Activated B cell treated with CpG ODN at 0.5 μM for 24 hours (primary cell): ENCODE measurements around the gene STRADA. TPM values are rescaled to one million over a fixed set of nuclear protein-coding genes. Genes with fewer than 3 reads are reported as not detected.

Source experiments
- ATAC-seq: fragments of 200-7000 bp; cut with Tn5 transposase; one replicate; pipeline ENCODE4 v1.10.0; 2021; ENCODE audit warnings: low read depth, mild to moderate bottlenecking, moderate library complexity
- CTCF ChIA-PET: fragments of 350-600 bp; sonication (Branson Sonifier 250); formaldehyde crosslinking; loops from one replicate; lab custom pipeline; 2021; ENCODE audit warnings: antibody characterized with exemption; lab: Charles Lee
- POLR2A ChIA-PET: fragments of 350-600 bp; sonication (Branson Sonifier 250); formaldehyde crosslinking; loops from one replicate; lab custom pipeline; 2021; ENCODE audit warnings: antibody characterized with exemption; lab: Charles Lee
- DNase-seq: peaks from one replicate; pipeline ENCODE4 v3.0.0; 2022
- H3K27ac Mint-ChIP-seq: one replicate; pipeline ENCODE4 v1.8.0; 2020; ENCODE audit warnings: mixed read lengths
- H3K27me3 Mint-ChIP-seq: one replicate; pipeline ENCODE4 v1.8.0; 2021; ENCODE audit warnings: mixed read lengths
- H3K36me3 Mint-ChIP-seq: one replicate; pipeline ENCODE4 v1.8.0; 2021; ENCODE audit warnings: low read depth, mixed read lengths
- H3K4me1 Mint-ChIP-seq: one replicate; pipeline ENCODE4 v1.8.0; 2021; ENCODE audit warnings: mixed read lengths
- H3K4me3 Mint-ChIP-seq: one replicate; pipeline ENCODE4 v1.8.0; 2020; ENCODE audit warnings: mild to moderate bottlenecking, mixed read lengths
- H3K9me3 Mint-ChIP-seq: one replicate; pipeline ENCODE4 v1.8.0; 2020; ENCODE audit warnings: mixed read lengths
- intact Hi-C: fragments of 100-400 bp; cut with micrococcal nuclease; formaldehyde crosslinking; loops from one replicate; pipeline ENCODE4 v1.15.1; 2024
- total RNA-seq: library from RNA; stranded (reverse); gene quantifications from 2 replicates; pipeline ENCODE4 v1.2.3, GENCODE V29; 2022
- TF ChIP-seq, protein P1 (sequence below): fragments of 200-600 bp; IDR thresholded peaks from one replicate; pipeline ENCODE4 v1.8.0; 2022; ENCODE audit warnings: antibody characterized with exemption, mild to moderate bottlenecking

STRADA gene
- total RNA-seq, 1 donor from 2014 or later = 80.2 TPM

DNA sequence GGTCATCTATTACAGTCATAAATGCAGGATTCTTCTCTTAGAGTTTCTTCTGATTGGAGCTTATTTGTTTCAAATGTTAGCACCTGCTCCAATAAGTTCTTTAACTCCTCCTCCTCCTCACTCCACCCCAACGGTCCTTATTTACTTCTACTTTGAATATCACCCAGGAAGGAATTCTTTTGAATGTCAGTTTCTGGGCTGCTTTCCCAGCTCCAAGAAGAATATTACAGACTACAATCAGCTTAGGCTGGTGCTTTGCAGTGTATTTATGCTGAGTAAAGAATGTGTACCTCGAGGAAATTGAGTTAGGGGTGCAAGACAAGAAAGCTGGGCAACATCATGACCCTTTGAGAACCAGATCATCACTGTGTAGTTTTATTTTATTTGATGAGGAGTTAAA is 88.5 kb downstream of the STRADA start:
- TF ChIP-seq, protein P1, sequence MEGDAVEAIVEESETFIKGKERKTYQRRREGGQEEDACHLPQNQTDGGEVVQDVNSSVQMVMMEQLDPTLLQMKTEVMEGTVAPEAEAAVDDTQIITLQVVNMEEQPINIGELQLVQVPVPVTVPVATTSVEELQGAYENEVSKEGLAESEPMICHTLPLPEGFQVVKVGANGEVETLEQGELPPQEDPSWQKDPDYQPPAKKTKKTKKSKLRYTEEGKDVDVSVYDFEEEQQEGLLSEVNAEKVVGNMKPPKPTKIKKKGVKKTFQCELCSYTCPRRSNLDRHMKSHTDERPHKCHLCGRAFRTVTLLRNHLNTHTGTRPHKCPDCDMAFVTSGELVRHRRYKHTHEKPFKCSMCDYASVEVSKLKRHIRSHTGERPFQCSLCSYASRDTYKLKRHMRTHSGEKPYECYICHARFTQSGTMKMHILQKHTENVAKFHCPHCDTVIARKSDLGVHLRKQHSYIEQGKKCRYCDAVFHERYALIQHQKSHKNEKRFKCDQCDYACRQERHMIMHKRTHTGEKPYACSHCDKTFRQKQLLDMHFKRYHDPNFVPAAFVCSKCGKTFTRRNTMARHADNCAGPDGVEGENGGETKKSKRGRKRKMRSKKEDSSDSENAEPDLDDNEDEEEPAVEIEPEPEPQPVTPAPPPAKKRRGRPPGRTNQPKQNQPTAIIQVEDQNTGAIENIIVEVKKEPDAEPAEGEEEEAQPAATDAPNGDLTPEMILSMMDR = no peak
- H3K36me3 Mint-ChIP-seq = peaks cover 53% of the 10 kb centered on the region
- ChIA-PET POLR2A (no interaction called here), CTCF (no interaction called here)
- ATAC-seq (no peak), DNase-seq (no peak)
- H3K4me3 Mint-ChIP-seq = no peak overlapping the region
- intact Hi-C loops = no loop called here
- H3K4me1 Mint-ChIP-seq = peaks cover 7% of the 10 kb centered on the region
- no peaks in the 10 kb centered on the region for H3K9me3 Mint-ChIP-seq
- no peak overlapping the region for H3K27ac Mint-ChIP-seq
- no peaks in the 10 kb centered on the region for H3K27me3 Mint-ChIP-seq

Other genes starting within 250 kb of the STRADA start
- gene KCNH6, start 218.4 kb downstream of the STRADA start, total RNA-seq = not detected in 2 replicates
- gene DCAF7, start 191.3 kb downstream of the STRADA start, total RNA-seq = 91.9 and 103 TPM in 2 replicates
- 19.1 and 23.5 TPM in 2 replicates for gene TACO1, start 140.9 kb downstream of the STRADA start, total RNA-seq
- gene MAP3K3, start 119.4 kb downstream of the STRADA start, total RNA-seq = 32.5 and 32.9 TPM in 2 replicates
- gene LIMD2, start 41.7 kb downstream of the STRADA start, total RNA-seq = 404 and 421 TPM in 2 replicates
- gene CCDC47, start 31.8 kb upstream of the STRADA start, total RNA-seq = 41.4 and 47.6 TPM in 2 replicates
- gene DDX42, start 32.4 kb upstream of the STRADA start, total RNA-seq = 132 and 160 TPM in 2 replicates
- 157 TPM in 2 replicates for gene PSMC5, start 85.6 kb upstream of the STRADA start, total RNA-seq
- 82.0 and 85.1 TPM in 2 replicates for gene FTSJ3, start 85.9 kb upstream of the STRADA start, total RNA-seq
- 114 and 117 TPM in 2 replicates for gene SMARCD2, start 100.9 kb upstream of the STRADA start, total RNA-seq
- gene CSH2, start 131.9 kb upstream of the STRADA start, total RNA-seq = not detected in 2 replicates
- not detected in 2 replicates for gene GH2, start 140.1 kb upstream of the STRADA start, total RNA-seq
- gene CSH1, start 154.8 kb upstream of the STRADA start, total RNA-seq = not detected in 2 replicates
- not detected in 2 replicates for gene CSHL1, start 169.5 kb upstream of the STRADA start, total RNA-seq
- 0.27 TPM in 1 of 2 replicates, not detected in the other for gene GH1, start 177.0 kb upstream of the STRADA start, total RNA-seq
- 706 and 757 TPM in 2 replicates for gene CD79B, start 190.5 kb upstream of the STRADA start, total RNA-seq
- gene SCN4A, start 231.1 kb upstream of the STRADA start, total RNA-seq = 0.49 and 0.78 TPM in 2 replicates